SK-N-SH treated with all-trans-retinoic acid at 6 μM for 48 hours (cell line): ENCODE data around the gene PWWP2B.

Experiments used
- ATAC-seq: fragments of 200-7000 bp; cut with Tn5 transposase; 3 replicates; pipeline ENCODE4 v1.9.1; 2020; ENCODE audit warnings: mild to moderate bottlenecking, moderate library complexity
- ARNTL ChIP-seq: fragments of 450-650 bp; formaldehyde crosslinking; IDR thresholded peaks from 2 replicates; pipeline ENCODE4 v1.5.0; 2020; ENCODE audit warnings: low read depth, mild to moderate bottlenecking, moderate library complexity, borderline replicate concordance
- BACH2 ChIP-seq: fragments of 250-450 bp; sonication (Bioruptor Pico); IDR thresholded peaks from 2 replicates; pipeline ENCODE4 v1.9.0; 2021; ENCODE audit warnings: mild to moderate bottlenecking, borderline replicate concordance
- CREB5 ChIP-seq: fragments of 250-450 bp; sonication (Bioruptor Pico); IDR thresholded peaks from 2 replicates; pipeline ENCODE4 v1.5.1; 2020; ENCODE audit warnings: low read depth, mild to moderate bottlenecking, moderate library complexity
- CSDC2 ChIP-seq: fragments of 250-450 bp; sonication (Bioruptor Pico); IDR thresholded peaks from 2 replicates; pipeline ENCODE4 v1.5.0; 2020; ENCODE audit warnings: mild to moderate bottlenecking, moderate library complexity
- CSRNP3 ChIP-seq: fragments of 250-450 bp; sonication (Bioruptor Pico); IDR thresholded peaks from 2 replicates; pipeline ENCODE4 v1.5.1; 2021; ENCODE audit warnings: mild to moderate bottlenecking, moderate library complexity
- ESRRG ChIP-seq: fragments of 250-450 bp; sonication (Bioruptor Pico); IDR thresholded peaks from 2 replicates; pipeline ENCODE4 v1.6.1; 2021; ENCODE audit warnings: mild to moderate bottlenecking
- GLIS3 ChIP-seq: fragments of 250-450 bp; sonication (Bioruptor Pico); IDR thresholded peaks from 2 replicates; pipeline ENCODE4 v1.5.0; 2020; ENCODE audit warnings: mild to moderate bottlenecking, moderate library complexity
- ISL1 ChIP-seq: fragments of 250-450 bp; sonication (Bioruptor Pico); IDR thresholded peaks from 2 replicates; pipeline ENCODE4 v2.1.2; 2022; ENCODE audit warnings: mild to moderate bottlenecking, moderate library complexity
- OSR1 ChIP-seq: fragments of 250-450 bp; sonication (Bioruptor Pico); IDR thresholded peaks from 2 replicates; pipeline ENCODE4 v1.8.0; 2022; ENCODE audit warnings: moderate library complexity, mild to moderate bottlenecking, inconsistent platforms
- PATZ1 ChIP-seq: fragments of 250-450 bp; sonication (Bioruptor Pico); IDR thresholded peaks from 2 replicates; pipeline ENCODE4 v1.8.0; 2020; ENCODE audit warnings: mild to moderate bottlenecking, moderate library complexity, borderline replicate concordance
- POU6F1 ChIP-seq: fragments of 250-450 bp; sonication (Bioruptor Pico); IDR thresholded peaks from 2 replicates; pipeline ENCODE4 v1.8.0; 2021; ENCODE audit warnings: low read depth, mild to moderate bottlenecking, moderate library complexity, borderline replicate concordance
- PPARA ChIP-seq: fragments of 250-450 bp; sonication (Bioruptor Pico); IDR thresholded peaks from 2 replicates; pipeline ENCODE4 v1.5.0; 2020; ENCODE audit warnings: mild to moderate bottlenecking, borderline replicate concordance
- RARB ChIP-seq: fragments of 250-450 bp; sonication (Bioruptor Pico); IDR thresholded peaks from 2 replicates; pipeline ENCODE4 v1.8.0; 2021; ENCODE audit warnings: mild to moderate bottlenecking, moderate library complexity
- SNAI2 ChIP-seq: fragments of 250-450 bp; sonication (Bioruptor Pico); IDR thresholded peaks from 2 replicates; pipeline ENCODE4 v1.5.0; 2020; ENCODE audit warnings: mild to moderate bottlenecking, moderate library complexity
- TCF4 ChIP-seq: fragments of 250-450 bp; sonication (Bioruptor Pico); IDR thresholded peaks from 2 replicates; pipeline ENCODE4 v1.8.0; 2021; ENCODE audit warnings: mild to moderate bottlenecking, moderate library complexity, borderline replicate concordance
- ZC3H10 ChIP-seq: fragments of 250-450 bp; sonication (Bioruptor Pico); IDR thresholded peaks from 2 replicates; pipeline ENCODE4 v1.5.1; 2021; ENCODE audit warnings: mild to moderate bottlenecking, moderate library complexity
- ZFP3 ChIP-seq: fragments of 250-450 bp; sonication (Bioruptor Pico); IDR thresholded peaks from 2 replicates; pipeline ENCODE4 v1.5.0; 2020; ENCODE audit warnings: mild to moderate bottlenecking, moderate library complexity
- ZFP30 ChIP-seq: fragments of 450-650 bp; formaldehyde crosslinking; IDR thresholded peaks from 2 replicates; pipeline ENCODE4 v1.5.0; 2022; ENCODE audit warnings: mild to moderate bottlenecking, moderate library complexity
- ZNF565 ChIP-seq: fragments of 450-650 bp; formaldehyde crosslinking; conservative IDR thresholded peaks from 2 replicates; pipeline ENCODE4 v1.5.0; 2020; ENCODE audit warnings: low read depth, mild to moderate bottlenecking, moderate library complexity
- ZNF70 ChIP-seq: fragments of 450-650 bp; formaldehyde crosslinking; IDR thresholded peaks from 2 replicates; pipeline ENCODE4 v1.5.0; 2020; ENCODE audit warnings: mild to moderate bottlenecking, moderate library complexity
- ZNF8 ChIP-seq: fragments of 450-650 bp; formaldehyde crosslinking; IDR thresholded peaks from 2 replicates; pipeline ENCODE4 v1.5.0; 2020; ENCODE audit warnings: mild to moderate bottlenecking, moderate library complexity

The PWWP2B gene

GRCh38 chr10:132427006-132427771, 30.2 kb downstream of the PWWP2B start:
- TF ChIP-seq OSR1 (CRISPR knock-in tag) (no peak), CSDC2 (CRISPR knock-in tag) (no peak), PATZ1 (CRISPR knock-in tag) (no peak), ARNTL (CRISPR knock-in tag) (no peak), ESRRG (CRISPR knock-in tag) (no peak), BACH2 (no peak), PPARA (CRISPR knock-in tag) (no peak), ZNF565 (no peak), GLIS3 (CRISPR knock-in tag) (no peak), SNAI2 (CRISPR knock-in tag) (no peak), ZFP3 (no peak), ISL1 (CRISPR knock-in tag) (no peak), ZNF70 (CRISPR knock-in tag) (no peak), CSRNP3 (no peak), ZC3H10 (CRISPR knock-in tag) (no peak)
- ATAC-seq: no peak

DNA sequence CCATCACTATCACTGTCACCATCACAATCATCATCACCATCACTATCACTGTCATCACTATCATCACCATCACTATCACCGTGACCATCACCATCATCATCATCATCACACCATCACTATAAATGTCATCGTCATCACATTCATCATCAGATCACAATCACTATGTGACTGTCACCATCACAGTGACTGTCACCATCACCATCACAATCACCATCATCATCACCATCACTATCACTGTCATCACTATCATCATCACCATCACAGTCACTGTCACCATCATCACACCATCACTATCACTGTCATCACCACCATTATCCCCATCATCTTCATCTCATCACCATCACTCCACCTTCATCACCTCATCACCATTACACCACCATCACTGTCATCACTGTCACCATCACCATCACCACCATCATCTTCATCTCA, 31.0 kb downstream of the PWWP2B start:
- ATAC-seq: no peak

More for the DNA sequence above, 31.0 kb downstream of the PWWP2B start:
- TF ChIP-seq POU6F1: no peak
- TF ChIP-seq PPARA (CRISPR knock-in tag): no peak
- no peak for TF ChIP-seq ISL1 (CRISPR knock-in tag)
- no peak for TF ChIP-seq CSRNP3
- TF ChIP-seq CREB5 (CRISPR knock-in tag): no peak
- no peak for TF ChIP-seq BACH2
- no peak for TF ChIP-seq RARB
- TF ChIP-seq ZC3H10 (CRISPR knock-in tag): no peak
- no peak for TF ChIP-seq ZNF8 (CRISPR knock-in tag)
- TF ChIP-seq GLIS3 (CRISPR knock-in tag): no peak
- no peak for TF ChIP-seq ZFP30 (CRISPR knock-in tag)
- TF ChIP-seq TCF4 (CRISPR knock-in tag): no peak
- no peak for TF ChIP-seq PATZ1 (CRISPR knock-in tag)
- no peak for TF ChIP-seq OSR1 (CRISPR knock-in tag)
- no peak for TF ChIP-seq SNAI2 (CRISPR knock-in tag)
